ENCODE measurements around the gene SCD5.

Gene SCD5

GRCh38 chr4:82706349-82707000 lies 92.1 kb downstream of the SCD5 start:
- TF ChIP-seq CTCF (conservative IDR thresholded peaks at IDR 0.05) = no peak
- H3K27ac ChIP-seq = no peak overlapping the region

GRCh38 chr4:82705928-82706300 lies 92.7 kb downstream of the SCD5 start:
- H3K27ac ChIP-seq = no peak overlapping the region
- TF ChIP-seq CTCF (conservative IDR thresholded peaks at IDR 0.05) = no peak

DNA sequence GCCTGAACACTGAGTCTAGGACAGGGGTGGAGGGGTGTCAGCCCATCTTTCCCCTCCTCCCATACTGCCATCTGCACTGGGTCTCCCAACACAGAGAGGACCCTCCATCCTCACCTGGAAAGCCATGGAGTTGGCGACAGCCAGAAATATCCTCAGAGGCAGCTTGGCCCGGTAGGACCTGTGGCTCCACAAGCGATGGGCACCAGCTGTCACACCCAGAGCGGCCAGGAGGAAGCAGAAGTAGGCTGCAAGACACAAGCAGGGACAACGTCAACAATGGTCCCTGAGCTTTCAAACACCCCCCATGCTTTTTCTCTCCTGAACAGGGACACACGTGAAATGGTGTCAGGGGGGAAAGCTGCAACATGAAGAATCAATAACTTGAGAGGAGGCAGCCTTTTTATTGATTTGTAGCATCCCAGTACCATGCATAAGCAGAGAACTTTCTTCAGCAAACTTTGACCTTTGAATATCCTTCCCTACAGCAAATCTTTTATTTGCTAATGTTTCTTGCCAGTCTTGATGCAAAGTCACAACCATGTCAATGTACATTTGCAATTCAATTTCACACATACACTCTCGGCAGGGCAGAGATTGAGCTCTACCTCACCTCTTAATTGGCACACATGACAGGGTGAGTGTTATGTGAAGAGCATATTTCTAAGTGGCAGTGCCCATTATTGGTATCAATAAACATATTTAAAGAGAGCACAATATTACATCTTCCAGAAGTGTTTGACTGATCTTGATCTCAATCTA lies 93.2 kb downstream of the SCD5 start:
- H3K27ac ChIP-seq = no peak overlapping the region
- TF ChIP-seq CTCF (conservative IDR thresholded peaks at IDR 0.05) = no peak

- no peak for TF ChIP-seq CTCF (conservative IDR thresholded peaks at IDR 0.05)
These were observed 94.4 kb downstream of the SCD5 start for GRCh38 chr4:82704156-82704555.

GRCh38 chr4:82698412-82698811 lies 100.2 kb downstream of the SCD5 start:
- H3K27ac ChIP-seq = no peak overlapping the region
- TF ChIP-seq CTCF (conservative IDR thresholded peaks at IDR 0.05) = no peak

More at GRCh38 chr4:82704156-82704555, 94.4 kb downstream of the SCD5 start:
- H3K27ac ChIP-seq = no peak overlapping the region

GRCh38 chr4:82697561-82697960 lies 101.0 kb downstream of the SCD5 start:
- TF ChIP-seq CTCF (conservative IDR thresholded peaks at IDR 0.05) = no peak

DNA sequence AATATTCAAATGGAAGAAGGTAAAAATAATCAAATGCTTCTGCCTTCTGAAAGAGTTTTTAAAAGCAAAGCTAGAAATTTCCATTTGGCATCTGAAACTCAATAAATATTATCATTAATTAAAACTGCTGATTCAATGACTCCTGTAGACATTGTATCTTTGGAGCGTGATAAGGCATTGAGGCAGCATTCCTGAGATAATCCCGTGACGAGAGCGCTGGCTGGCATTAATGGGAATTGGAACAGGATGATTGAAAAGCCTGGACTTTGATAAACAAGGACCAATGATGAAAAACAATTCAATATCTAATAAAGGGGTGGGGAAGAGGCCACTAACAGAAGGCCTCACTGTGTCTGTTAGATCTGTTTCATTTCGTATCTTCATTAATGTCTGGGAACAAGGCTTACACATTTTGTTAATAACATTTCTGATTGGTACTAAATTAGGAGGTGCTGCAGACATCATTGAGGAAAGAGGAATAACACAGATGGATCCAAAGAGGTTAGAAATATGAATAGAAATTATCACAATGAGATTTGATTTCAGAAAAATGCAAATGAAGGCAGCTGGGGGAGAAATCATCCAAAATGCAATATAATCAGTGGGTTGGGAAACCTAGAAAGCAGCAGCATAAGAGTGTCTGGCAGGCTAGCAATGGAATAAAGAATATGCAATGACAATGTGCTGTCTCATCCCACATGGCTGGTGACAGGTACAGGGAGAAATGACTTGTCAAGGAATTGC lies 102.3 kb downstream of the SCD5 start:
- no peak overlapping the region for H3K27ac ChIP-seq
- TF ChIP-seq CTCF (conservative IDR thresholded peaks at IDR 0.05) = no peak

More at GRCh38 chr4:82697561-82697960, 101.0 kb downstream of the SCD5 start:
- H3K27ac ChIP-seq = no peak overlapping the region

All from VCaP (cell line).